NCI-H748 treated with DMSO at 0.1 percent for 48 hours (cell line): ENCODE measurements around the gene SLC12A9.

Source experiments
- DNase-seq: peaks from one replicate; lab custom pipeline; 2025; lab: John Stamatoyannopoulos, UW

SLC12A9 gene

GRCh38 chr7:100860702-100861615 is 8.4 kb downstream of the SLC12A9 start:
- DNase-seq, result no peak

GRCh38 chr7:100861616-100861985 is 9.1 kb downstream of the SLC12A9 start:
- no peak for DNase-seq

GRCh38 chr7:100863406-100863950 is 11.0 kb downstream of the SLC12A9 start:
- DNase-seq, result no peak

GRCh38 chr7:100864263-100864845 is 11.8 kb downstream of the SLC12A9 start:
- no peak for DNase-seq

GRCh38 chr7:100865372-100865911 is 12.9 kb downstream of the SLC12A9 start:
- DNase-seq, result no peak

- DNase-seq, result no peak
Measured at GRCh38 chr7:100865938-100866728, 13.6 kb downstream of the SLC12A9 start.

- DNase-seq, result no peak
Measured at GRCh38 chr7:100866729-100867039, 14.2 kb downstream of the SLC12A9 start.

- no peak for DNase-seq
Measured at GRCh38 chr7:100867040-100867775, 14.7 kb downstream of the SLC12A9 start, which contains the start of gene TRIP6. TRIP6 (plus strand) TSS chr7:100867387; CDS start chr7:100867498, 111 bp downstream.

GRCh38 chr7:100867776-100868485 is 15.4 kb downstream of the SLC12A9 start:
- DNase-seq, result no peak

- no peak for DNase-seq
Measured at GRCh38 chr7:100873599-100874299, 21.2 kb downstream of the SLC12A9 start.

- no peak for DNase-seq
Measured at GRCh38 chr7:100874300-100874576, 21.7 kb downstream of the SLC12A9 start.

GRCh38 chr7:100874577-100875355 is 22.3 kb downstream of the SLC12A9 start, which contains the start of gene SRRT:
SRRT (plus strand) TSS chr7:100875103; CDS start chr7:100875591, 488 bp downstream.
- peak; percentile 91 for DNase-seq

GRCh38 chr7:100875356-100875751 is 22.8 kb downstream of the SLC12A9 start:
- DNase-seq, result peak; percentile 23

GRCh38 chr7:100878013-100878412 is 25.5 kb downstream of the SLC12A9 start:
- DNase-seq, result no peak

- DNase-seq, result no peak
Measured at GRCh38 chr7:100878685-100879084, 26.2 kb downstream of the SLC12A9 start.

GRCh38 chr7:100879685-100880261 is 27.3 kb downstream of the SLC12A9 start:
- no peak for DNase-seq

- no peak for DNase-seq
Measured at GRCh38 chr7:100880645-100881044, 28.1 kb downstream of the SLC12A9 start.

- no peak for DNase-seq
Measured at GRCh38 chr7:100881136-100881535, 28.6 kb downstream of the SLC12A9 start.

- DNase-seq, result no peak
Measured at GRCh38 chr7:100882201-100882600, 29.7 kb downstream of the SLC12A9 start.
